HFFc6 (cell line): Measurements from ENCODE around the gene DRGX. TPM values are rescaled to one million over a fixed set of nuclear protein-coding genes. Genes with fewer than 3 reads are reported as not detected.

ENCODE experiments used
- DNase-seq: peaks from one replicate; pipeline ENCODE4 v3.0.0-alpha.2; 2018
- H3K27ac Mint-ChIP-seq: 2 replicates; pipeline ENCODE4 v1.8.0; 2020; ENCODE audit warnings: mild to moderate bottlenecking, mixed read lengths
- H3K27me3 Mint-ChIP-seq: 2 replicates; pipeline ENCODE4 v1.8.0; 2021; ENCODE audit warnings: mild to moderate bottlenecking, moderate library complexity, mixed read lengths; ENCODE audit not compliant: insufficient read depth
- H3K36me3 Mint-ChIP-seq: 2 replicates; pipeline ENCODE4 v1.8.0; 2021; ENCODE audit warnings: low read depth, mixed read lengths
- H3K4me1 Mint-ChIP-seq: 2 replicates; pipeline ENCODE4 v1.8.0; 2020; ENCODE audit warnings: low read depth, mixed read lengths
- H3K4me3 Mint-ChIP-seq: 2 replicates; pipeline ENCODE4 v1.8.0; 2020; ENCODE audit warnings: mild to moderate bottlenecking, moderate library complexity, mixed read lengths
- H3K9me3 Mint-ChIP-seq: 2 replicates; pipeline ENCODE4 v1.8.0; 2020; ENCODE audit warnings: mild to moderate bottlenecking, mixed read lengths
- CTCF ChIP-seq: fragments of 200-600 bp; sonication (generic); IDR thresholded peaks from 2 replicates; pipeline ENCODE4 v1.5.0; 2021; ENCODE audit warnings: antibody characterized with exemption, mild to moderate bottlenecking
- total RNA-seq, 6 experiments: library from RNA; stranded (reverse); fragmentation: NEBNext Ultra II Directional; extraction: Animal tissue kit (Norgen Biotek cat#: 25700); gene quantifications; 2 replicates in 1 of 6; 3 replicates in 5 of 6; pipeline ENCODE4 v1.2.3, GENCODE V29; 2021

DRGX gene
- total RNA-seq, 6 experiments from 2014 or later, result 0.10 to 0.35 (median 0.14) TPM; not detected in 1

- Mint-ChIP-seq H3K9me3 (peaks cover 10% of the 10 kb centered on the region), H3K27me3 (peaks cover 11% of the 10 kb centered on the region), H3K36me3 (peaks cover 5% of the 10 kb centered on the region; the same call in 1 of the 2 replicates), H3K4me1 (no peaks in the 10 kb centered on the region), H3K4me3 (no peak overlapping the region), H3K27ac (no peak overlapping the region)
- no peak for TF ChIP-seq CTCF
- DNase-seq, result no peak
Observed at GRCh38 chr10:49433069-49433468, 37.2 kb upstream of the DRGX start.

- Mint-ChIP-seq H3K27me3 (peaks cover 11% of the 10 kb centered on the region), H3K4me1 (no peaks in the 10 kb centered on the region), H3K27ac (no peak overlapping the region), H3K36me3 (peaks cover 5% of the 10 kb centered on the region; the same call in 1 of the 2 replicates), H3K4me3 (no peak overlapping the region), H3K9me3 (peaks cover 10% of the 10 kb centered on the region)
- no peak for DNase-seq
- no peak for TF ChIP-seq CTCF
Observed at GRCh38 chr10:49431426-49431825, 35.5 kb upstream of the DRGX start.

GRCh38 chr10:49429458-49429857, 33.6 kb upstream of the DRGX start:
- TF ChIP-seq CTCF, result no peak
- DNase-seq, result no peak
- H3K27ac Mint-ChIP-seq, result no peak overlapping the region
- no peaks in the 10 kb centered on the region for H3K4me1 Mint-ChIP-seq
- H3K9me3 Mint-ChIP-seq, result peaks cover 21% of the 10 kb centered on the region
- H3K36me3 Mint-ChIP-seq, result peaks cover 5% of the 10 kb centered on the region
- peaks cover 12% of the 10 kb centered on the region for H3K27me3 Mint-ChIP-seq
- no peak overlapping the region for H3K4me3 Mint-ChIP-seq

- Mint-ChIP-seq H3K27me3 (peaks cover 17% of the 10 kb centered on the region), H3K4me3 (no peak overlapping the region), H3K27ac (no peak overlapping the region), H3K36me3 (peaks cover 6% of the 10 kb centered on the region), H3K9me3 (peaks cover 17% of the 10 kb centered on the region; the same call in 1 of the 2 replicates), H3K4me1 (no peaks in the 10 kb centered on the region)
- TF ChIP-seq CTCF, result no peak
- DNase-seq, result no peak
Observed at GRCh38 chr10:49426490-49427360, 30.8 kb upstream of the DRGX start.

- H3K9me3 Mint-ChIP-seq, result peaks cover 2% of the 10 kb centered on the region; the same call in 1 of the 2 replicates
- H3K27ac Mint-ChIP-seq, result no peak overlapping the region
- H3K4me3 Mint-ChIP-seq, result no peak overlapping the region
- no peaks in the 10 kb centered on the region for H3K4me1 Mint-ChIP-seq
- no peak for DNase-seq
- peaks cover 2% of the 10 kb centered on the region; the same call in 1 of the 2 replicates for H3K36me3 Mint-ChIP-seq
- H3K27me3 Mint-ChIP-seq, result peaks cover 42% of the 10 kb centered on the region
- no peak for TF ChIP-seq CTCF
Observed at GRCh38 chr10:49419005-49419404, 23.1 kb upstream of the DRGX start.
